Large intestine (tissue), 3 donors: ENCODE results near the gene ENHO. TPM values are rescaled to one million over a fixed set of nuclear protein-coding genes. Genes with fewer than 3 reads are reported as not detected.

ENCODE experiments used
- DNase-seq, 2 donors: peaks; one replicate each; pipeline versions ENCODE4 v3.0.0 to v3.0.0-alpha.2; 2013
- H3K27ac ChIP-seq: one replicate; pipeline ENCODE4 v1.5.1; 2013; ENCODE audit warnings: low read length
- H3K27me3 ChIP-seq: 2 replicates; pipeline ENCODE4 v1.6.1; 2013; ENCODE audit warnings: low read length; ENCODE audit not compliant: control insufficient read depth, insufficient read depth
- H3K36me3 ChIP-seq: 2 replicates; pipeline ENCODE4 v1.6.1; 2013; ENCODE audit warnings: low read length; ENCODE audit not compliant: control insufficient read depth, insufficient read depth
- H3K4me1 ChIP-seq: one replicate; pipeline ENCODE4 v1.6.1; 2013; ENCODE audit warnings: low read length; ENCODE audit not compliant: control insufficient read depth, insufficient read depth
- H3K4me3 ChIP-seq: one replicate; pipeline ENCODE4 v1.5.1; 2013; ENCODE audit warnings: low read length
- H3K9me3 ChIP-seq: one replicate; pipeline ENCODE4 v1.6.1; 2013; ENCODE audit warnings: mild to moderate bottlenecking, low read depth, low read length, moderate library complexity; ENCODE audit not compliant: control insufficient read depth
- WGBS: methylation state at CpG from one replicate; pipeline ENCODE4 v1.1.5; 2013; ENCODE audit warnings: low lambda C conversion rate; ENCODE audit not compliant: insufficient coverage; 5-methylcytosine and 5-hydroxymethylcytosine counted together
- polyA plus RNA-seq: library from polyadenylated mRNA; unstranded; fragments of 120-200 nt; gene quantifications from one replicate; pipeline ENCODE4 v1.2.1, GENCODE V29; 2013

Gene ENHO
- polyA plus RNA-seq, 1 donor, result 10.6 TPM

DNA sequence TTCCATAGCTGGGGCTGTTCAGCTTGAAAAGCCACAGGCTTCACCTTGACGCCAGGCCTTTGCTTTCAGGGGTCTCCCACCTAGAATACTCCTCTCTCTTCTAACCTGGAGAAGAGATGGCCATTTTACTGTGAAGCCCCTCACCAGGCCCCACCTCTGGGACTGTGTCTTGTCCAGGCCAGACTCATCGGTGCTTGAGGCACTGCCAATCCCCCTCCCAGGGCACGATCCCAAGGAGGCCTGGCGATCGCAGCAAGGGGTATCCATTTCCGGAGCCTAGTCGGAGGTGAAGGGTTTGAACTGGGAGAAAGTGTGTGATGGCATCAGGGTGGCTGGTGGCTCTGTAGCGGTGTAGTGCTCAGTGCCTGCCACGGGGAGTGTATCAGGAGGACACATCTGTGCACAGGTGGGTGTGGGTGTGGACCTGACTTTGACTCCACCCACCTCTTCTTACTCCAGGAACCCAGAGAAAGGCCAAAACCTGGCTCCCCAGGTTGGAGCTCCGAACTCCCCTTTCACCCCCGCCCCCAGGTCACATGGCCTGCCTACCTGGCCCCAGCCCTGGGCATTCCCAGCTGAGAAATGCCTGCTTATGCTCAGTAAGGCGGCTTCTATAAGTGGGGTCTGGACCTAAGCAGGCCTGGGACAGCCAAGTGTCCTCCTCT lies 27.4 kb upstream of the ENHO start:
- no CpG with 5 or more reads among the region's 12 CpGs for WGBS
- Histone ChIP-seq H3K4me3 (no peak overlapping the region), H3K36me3 (peaks cover 2% of the 10 kb centered on the region), H3K27ac (no peak overlapping the region), H3K4me1 (no peaks in the 10 kb centered on the region), H3K9me3 (no peaks in the 10 kb centered on the region), H3K27me3 (peaks cover 8% of the 10 kb centered on the region)
- no peak for DNase-seq

DNA sequence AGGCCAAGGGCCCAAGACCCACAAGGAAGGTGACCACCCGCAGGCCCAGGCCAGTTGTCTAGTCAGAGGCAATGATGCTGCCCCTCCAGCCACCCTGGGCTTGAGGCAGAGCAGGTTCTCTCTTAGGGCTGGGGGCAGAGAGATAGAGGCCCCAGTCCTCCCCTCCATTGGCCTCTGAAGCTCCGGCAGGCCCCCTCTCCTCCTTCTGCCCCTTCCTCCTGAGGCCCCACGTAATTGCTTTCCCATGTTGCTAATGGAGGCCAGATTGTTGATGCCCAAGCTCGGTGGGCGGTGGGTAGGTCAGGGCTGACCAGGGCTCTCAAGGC lies 26.6 kb upstream of the ENHO start:
- H3K9me3 ChIP-seq, result no peaks in the 10 kb centered on the region
- no peak overlapping the region for H3K27ac ChIP-seq
- no CpG with 5 or more reads among the region's 5 CpGs for WGBS
- peaks cover 7% of the 10 kb centered on the region for H3K27me3 ChIP-seq
- peaks cover 2% of the 10 kb centered on the region for H3K36me3 ChIP-seq
- no peak overlapping the region for H3K4me3 ChIP-seq
- no peak for DNase-seq
- no peaks in the 10 kb centered on the region for H3K4me1 ChIP-seq

DNA sequence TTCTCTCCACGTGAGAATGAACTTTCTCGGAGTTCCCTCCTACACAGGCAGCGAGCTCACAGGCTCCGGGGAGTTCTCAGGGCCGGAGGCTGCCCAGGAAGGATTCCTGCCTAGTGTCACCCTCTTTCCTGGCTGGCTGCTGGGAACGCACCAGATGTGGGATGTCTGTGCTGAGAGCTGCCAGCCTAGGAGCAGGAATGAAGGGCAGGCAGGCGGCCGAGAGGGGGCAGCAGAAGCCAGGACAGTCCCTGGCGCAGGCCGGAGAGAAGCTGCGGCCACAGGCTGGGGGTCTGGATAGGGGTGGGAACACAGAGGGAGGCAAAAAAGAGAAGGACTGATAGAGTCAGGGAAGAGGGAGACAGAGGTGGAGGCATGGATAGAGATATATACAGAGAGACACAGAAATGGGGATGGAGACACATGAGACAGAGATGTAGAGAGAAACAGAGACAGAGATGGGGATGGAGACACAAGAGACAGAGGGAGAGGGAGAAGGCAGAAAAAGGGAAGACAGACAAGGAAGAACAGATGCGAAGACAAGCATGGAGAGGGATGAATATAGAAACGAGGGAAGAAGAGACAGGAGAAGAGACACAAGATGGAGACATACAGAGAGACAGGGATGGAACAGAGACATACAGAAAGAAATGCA lies 25.3 kb upstream of the ENHO start:
- 73% methylated on average over 2 of the region's 13 CpGs for WGBS
- H3K9me3 ChIP-seq, result no peaks in the 10 kb centered on the region
- peaks cover 3% of the 10 kb centered on the region for H3K27me3 ChIP-seq
- no peak overlapping the region for H3K27ac ChIP-seq
- no peaks in the 10 kb centered on the region for H3K4me1 ChIP-seq
- H3K4me3 ChIP-seq, result no peak overlapping the region
- no peaks in the 10 kb centered on the region for H3K36me3 ChIP-seq
- peak in 1 of 2 donors; percentile 49 for DNase-seq

DNA sequence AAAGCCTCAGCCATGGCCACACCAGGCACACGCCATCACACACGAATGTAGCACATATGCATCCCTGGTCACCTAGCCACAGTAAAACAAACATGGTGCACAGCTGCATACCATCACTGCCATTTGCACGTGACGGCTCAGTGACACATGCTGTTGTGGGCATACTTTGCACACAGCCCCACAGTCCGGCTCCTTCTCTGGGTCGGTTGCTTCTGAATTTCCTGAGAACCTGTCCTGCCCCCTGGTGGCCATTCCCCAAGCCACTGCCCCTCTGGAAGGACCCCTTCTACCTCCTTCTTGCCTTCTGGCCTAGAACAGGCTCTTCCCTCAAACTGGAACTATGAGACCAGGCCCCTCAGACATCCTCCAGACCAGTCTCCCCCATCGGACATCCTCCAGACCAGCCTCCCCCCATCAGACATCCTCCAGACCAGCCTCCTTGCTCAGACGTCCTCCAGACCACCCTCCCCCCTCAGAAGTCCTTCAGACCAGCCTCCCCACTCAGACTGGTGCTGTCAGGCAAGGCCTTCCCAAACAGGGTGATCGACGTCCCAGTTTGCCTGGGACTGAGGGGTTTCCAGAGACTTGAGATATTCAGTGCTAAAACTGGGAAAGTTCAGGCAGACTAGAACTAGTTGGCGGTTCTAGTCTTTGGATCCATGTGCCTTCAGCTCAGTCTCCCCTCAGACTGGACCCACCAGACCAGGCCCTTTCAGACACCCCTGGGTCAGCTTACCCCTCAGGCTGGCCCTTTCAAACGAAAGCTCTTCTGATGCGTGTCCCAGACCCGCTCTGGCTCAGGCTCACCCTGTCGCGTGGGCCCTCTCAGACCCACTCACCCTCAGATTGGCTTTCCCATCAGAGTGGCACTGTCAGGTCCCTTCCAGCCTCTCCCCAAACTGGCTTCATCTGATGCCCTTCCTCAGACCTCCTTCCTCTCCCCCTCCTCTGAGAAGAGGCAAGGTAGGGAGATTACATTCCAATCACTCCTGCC lies 24.3 kb upstream of the ENHO start:
- Histone ChIP-seq H3K9me3 (no peaks in the 10 kb centered on the region), H3K27ac (no peak overlapping the region), H3K4me3 (no peak overlapping the region), H3K4me1 (no peaks in the 10 kb centered on the region), H3K27me3 (peaks cover 3% of the 10 kb centered on the region), H3K36me3 (no peaks in the 10 kb centered on the region)
- DNase-seq, result peak in 1 of 2 donors; percentile 37
- no CpG with 5 or more reads among the region's 16 CpGs for WGBS

DNA sequence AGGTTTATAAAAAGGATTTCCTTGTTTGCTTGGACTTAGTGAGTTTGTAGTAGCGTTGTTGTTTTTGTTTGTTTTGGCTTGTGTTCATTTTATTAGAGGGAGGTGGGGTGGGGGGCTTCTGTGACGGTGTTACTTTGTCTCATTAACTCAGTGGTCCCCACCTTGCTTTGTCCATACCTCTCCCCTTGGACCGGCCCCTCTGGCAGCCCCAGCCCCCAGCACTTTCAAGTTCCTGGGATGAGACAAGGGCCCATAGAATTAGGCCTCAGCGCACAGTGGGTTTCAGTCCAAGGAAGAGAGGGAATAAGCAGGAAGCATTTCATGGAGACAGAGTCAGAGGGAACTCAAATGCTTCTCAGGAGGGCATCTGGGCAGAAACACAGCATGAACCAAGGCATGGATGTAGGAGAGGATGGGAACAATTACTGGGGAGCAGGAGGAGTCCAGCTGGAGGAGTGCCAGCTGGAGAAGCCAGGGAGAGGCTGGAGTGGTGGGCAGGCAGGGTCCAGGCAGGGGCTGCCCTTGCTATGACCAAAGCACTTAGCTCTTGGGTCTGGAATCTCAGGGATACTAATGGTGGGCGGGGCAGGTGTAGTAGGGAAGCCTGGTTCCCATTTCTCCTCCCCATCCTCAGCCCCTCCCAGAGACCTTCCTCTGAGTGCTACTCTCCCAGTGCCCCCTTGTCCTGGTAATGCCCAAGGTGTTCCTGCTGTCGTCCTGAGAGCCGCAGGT lies 23.5 kb upstream of the ENHO start:
- Histone ChIP-seq H3K27ac (no peak overlapping the region), H3K27me3 (peaks cover 3% of the 10 kb centered on the region), H3K36me3 (no peaks in the 10 kb centered on the region), H3K9me3 (no peaks in the 10 kb centered on the region), H3K4me1 (no peaks in the 10 kb centered on the region), H3K4me3 (no peak overlapping the region)
- WGBS, result no CpG with 5 or more reads among the region's 7 CpGs
- DNase-seq, result no peak

DNA sequence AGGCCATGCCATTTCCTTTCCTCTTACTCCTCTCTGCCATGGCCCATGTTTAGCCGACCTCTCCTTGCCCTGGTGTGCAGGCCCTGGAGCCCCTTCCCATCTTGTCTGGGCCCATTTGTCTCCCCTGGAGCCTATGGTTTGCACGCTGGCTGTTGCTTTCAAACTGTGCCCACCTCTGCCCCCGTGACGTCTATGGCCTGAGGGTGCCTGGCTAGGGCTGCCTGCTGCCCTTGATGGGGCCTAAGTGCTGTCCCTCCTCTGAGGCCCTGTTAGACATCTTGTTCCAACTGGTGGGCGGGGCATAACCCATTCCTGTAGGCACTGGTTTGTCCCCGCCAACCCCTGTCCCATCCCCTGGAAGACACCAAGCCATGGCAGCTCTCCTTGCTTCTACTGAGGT lies 22.7 kb upstream of the ENHO start:
- DNase-seq, result no peak
- no peaks in the 10 kb centered on the region for H3K36me3 ChIP-seq
- H3K4me3 ChIP-seq, result no peak overlapping the region
- no peaks in the 10 kb centered on the region for H3K4me1 ChIP-seq
- no CpG with 5 or more reads among the region's 6 CpGs for WGBS
- peaks cover 3% of the 10 kb centered on the region for H3K27me3 ChIP-seq
- H3K9me3 ChIP-seq, result no peaks in the 10 kb centered on the region
- no peak overlapping the region for H3K27ac ChIP-seq

DNA sequence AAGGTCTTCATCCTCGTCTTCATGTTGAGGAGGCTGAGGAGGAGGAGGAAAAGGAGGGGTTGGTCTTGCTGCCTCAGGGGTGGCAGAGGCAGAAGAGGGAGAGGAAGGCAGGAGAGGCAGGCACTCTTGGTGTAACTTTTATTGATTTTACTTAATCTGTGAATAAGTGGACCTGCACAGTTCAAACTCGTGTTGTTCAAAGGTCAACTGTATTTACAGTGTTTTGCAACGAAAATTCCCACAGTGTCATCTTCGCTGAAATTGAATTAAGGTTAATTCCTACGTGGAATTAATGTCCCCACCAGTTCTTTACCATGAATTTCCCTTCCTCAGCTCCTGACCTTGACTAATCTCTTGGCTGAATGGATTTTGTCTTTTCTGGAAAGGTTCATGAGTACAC lies 21.2 kb upstream of the ENHO start:
- peaks cover 3% of the 10 kb centered on the region for H3K27me3 ChIP-seq
- 46% methylated on average over 3 of the region's 5 CpGs for WGBS
- peak in 1 of 2 donors; percentile 26 for DNase-seq
- no peak overlapping the region for H3K4me3 ChIP-seq
- H3K27ac ChIP-seq, result no peak overlapping the region
- H3K36me3 ChIP-seq, result no peaks in the 10 kb centered on the region
- no peaks in the 10 kb centered on the region for H3K9me3 ChIP-seq
- H3K4me1 ChIP-seq, result no peaks in the 10 kb centered on the region

DNA sequence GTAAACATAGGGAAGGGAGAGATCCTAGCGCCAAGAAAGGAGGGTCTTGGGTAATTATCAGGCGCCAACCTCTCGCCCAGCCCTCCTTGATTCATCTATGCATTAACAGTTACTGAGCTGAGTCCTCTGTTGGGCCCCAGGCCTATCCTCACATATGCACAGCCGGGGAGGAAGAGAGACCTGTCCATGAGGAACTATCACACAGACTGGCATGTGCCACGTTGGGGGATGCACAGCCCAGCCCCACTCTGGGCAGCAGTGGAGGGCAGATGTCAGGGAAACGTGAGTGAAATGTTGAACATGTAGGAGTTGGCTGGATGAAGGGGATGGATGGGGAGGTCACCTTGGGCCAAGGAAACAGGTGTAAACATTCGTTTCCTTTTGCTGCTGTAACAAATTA lies 18.8 kb upstream of the ENHO start:
- no peak for DNase-seq
- H3K27ac ChIP-seq, result no peak overlapping the region
- H3K36me3 ChIP-seq, result no peaks in the 10 kb centered on the region
- no peaks in the 10 kb centered on the region for H3K4me1 ChIP-seq
- H3K9me3 ChIP-seq, result no peaks in the 10 kb centered on the region
- H3K27me3 ChIP-seq, result peaks cover 11% of the 10 kb centered on the region
- no peak overlapping the region for H3K4me3 ChIP-seq
- no CpG with 5 or more reads among the region's 7 CpGs for WGBS

DNA sequence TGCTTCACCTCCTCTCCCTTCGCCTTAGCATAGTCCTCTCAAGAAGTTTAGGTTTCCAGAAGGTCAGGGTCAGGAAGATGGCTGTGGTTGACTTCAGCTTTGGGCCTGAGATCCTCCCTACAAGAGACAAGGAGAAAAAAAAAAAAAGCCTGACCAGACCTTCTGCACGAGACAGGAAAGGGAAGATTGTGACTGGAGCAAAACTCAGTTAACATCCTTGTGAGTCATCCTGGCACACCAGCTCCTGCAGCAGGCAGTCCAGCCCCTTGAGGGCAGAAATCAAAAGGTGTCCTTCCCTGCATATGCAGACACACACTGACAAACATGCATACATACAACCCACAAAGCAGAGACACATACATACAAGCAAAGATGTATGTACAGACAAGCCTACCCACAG lies 18.0 kb upstream of the ENHO start:
- Histone ChIP-seq H3K4me1 (no peaks in the 10 kb centered on the region), H3K4me3 (no peak overlapping the region), H3K9me3 (no peaks in the 10 kb centered on the region), H3K27me3 (peaks cover 14% of the 10 kb centered on the region), H3K27ac (no peak overlapping the region), H3K36me3 (no peaks in the 10 kb centered on the region)
- DNase-seq, result no peak
- no CpG with 5 or more reads among the region's 2 CpGs for WGBS

DNA sequence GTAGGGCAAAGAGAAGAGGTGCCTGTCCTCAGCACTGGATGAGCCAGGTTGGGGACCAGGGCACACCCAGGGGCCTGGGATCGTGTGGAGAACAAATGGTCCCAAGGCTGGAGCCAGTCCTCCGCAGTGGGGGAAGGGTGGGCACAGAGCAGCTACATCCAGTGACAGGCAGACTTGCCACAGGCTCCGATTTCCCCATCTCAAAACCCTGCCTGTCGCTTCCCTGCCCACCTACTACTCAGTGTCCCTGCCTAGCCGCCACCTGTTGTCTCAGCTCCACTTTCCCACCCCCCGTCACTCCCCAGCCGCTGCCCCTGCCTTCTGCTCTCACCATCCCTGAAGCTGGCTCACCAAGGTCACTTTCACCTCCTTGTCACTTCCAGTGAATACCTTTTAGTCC lies 13.9 kb upstream of the ENHO start:
- no CpG with 5 or more reads among the region's 7 CpGs for WGBS
- Histone ChIP-seq H3K9me3 (no peaks in the 10 kb centered on the region), H3K4me3 (no peak overlapping the region), H3K36me3 (no peaks in the 10 kb centered on the region), H3K27me3 (peaks cover 25% of the 10 kb centered on the region), H3K4me1 (no peaks in the 10 kb centered on the region), H3K27ac (no peak overlapping the region)
- DNase-seq, result no peak
